ENCODE data around the gene CACNA1E.
"Not testable (repeated sequence)": the region's sequence is repeated elsewhere in the genome, so short reads cannot be mapped to it uniquely, and the experiment has no call there.

Gene CACNA1E

GRCh38 chr1:181807251-181807650 lies 323.9 kb downstream of the CACNA1E start:
- DNase-seq (ENCODE audit: low read depth in 2 of 2), result no peak

DNA sequence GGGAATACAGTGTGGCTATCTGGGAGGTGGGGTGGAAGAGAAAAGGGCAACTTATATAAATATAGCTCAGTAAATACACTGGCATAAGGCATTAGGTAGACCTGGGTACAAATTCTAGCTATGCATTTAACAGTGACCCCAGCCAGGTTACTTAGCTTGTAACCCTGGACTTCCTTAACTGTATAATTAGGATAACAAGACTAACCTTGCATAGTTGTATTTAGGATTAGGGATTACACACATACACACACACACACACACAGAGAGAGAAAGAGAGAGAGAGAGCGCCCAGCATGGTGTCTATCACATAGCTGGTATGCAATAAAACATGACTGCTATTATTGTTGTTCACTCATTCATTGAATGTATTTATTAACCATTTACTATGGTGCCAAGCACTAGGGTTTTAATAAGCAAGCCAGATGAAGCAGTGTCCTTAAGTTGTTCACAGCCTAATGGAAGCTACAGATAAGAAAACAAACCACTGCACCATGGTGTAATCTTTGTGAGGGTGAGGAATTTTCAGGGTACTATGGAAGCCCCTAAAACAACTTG lies 326.8 kb downstream of the CACNA1E start:
- no peak for DNase-seq (ENCODE audit: low read depth in 2 of 2)

DNA sequence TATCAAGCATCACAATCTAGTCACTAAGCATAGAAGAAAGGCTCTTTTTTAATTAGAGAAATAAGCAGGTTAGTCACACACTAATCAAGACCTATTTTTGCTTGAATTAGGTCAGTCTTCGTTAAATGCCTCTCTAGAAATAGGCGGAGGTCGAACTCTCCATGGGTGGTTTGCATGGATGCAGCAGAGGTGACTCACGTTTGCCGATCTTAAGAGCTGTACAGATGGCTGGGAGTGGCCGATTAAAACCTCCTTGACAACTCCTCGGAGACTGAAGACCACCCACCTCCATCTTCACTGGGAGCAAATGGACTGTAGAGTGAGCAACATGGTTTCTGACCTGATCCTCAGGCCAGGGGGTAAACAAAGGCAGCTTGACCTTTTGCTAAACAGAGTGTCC lies 328.9 kb downstream of the CACNA1E start:
- DNase-seq (ENCODE audit: low read depth in 2 of 2), result no peak

- no peak for DNase-seq (ENCODE audit: low read depth in 2 of 2)
Measured at GRCh38 chr1:181813266-181813665, 329.9 kb downstream of the CACNA1E start.

DNA sequence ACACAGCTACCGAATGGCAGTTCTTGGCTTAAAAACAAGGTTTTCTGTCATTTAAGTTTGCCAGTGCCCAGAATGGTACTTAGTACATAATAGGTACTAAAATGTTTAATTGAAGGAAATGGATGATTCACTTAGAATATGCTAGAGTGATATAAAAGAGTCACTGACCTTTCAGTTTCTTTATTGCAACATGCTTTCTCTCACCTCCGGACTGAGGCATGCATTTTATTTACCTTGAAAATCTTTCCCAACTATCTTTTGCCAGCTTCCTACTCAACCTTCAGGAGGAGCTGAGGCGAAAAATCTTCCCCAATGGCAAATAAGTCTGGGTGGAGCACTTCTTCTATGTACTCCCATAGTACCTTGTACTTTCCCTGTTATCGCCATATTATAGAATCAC lies 333.3 kb downstream of the CACNA1E start:
- DNase-seq (ENCODE audit: low read depth in 2 of 2), result no peak

GRCh38 chr1:181817091-181817490 lies 333.8 kb downstream of the CACNA1E start:
- no peak for DNase-seq (ENCODE audit: low read depth in 2 of 2)

DNA sequence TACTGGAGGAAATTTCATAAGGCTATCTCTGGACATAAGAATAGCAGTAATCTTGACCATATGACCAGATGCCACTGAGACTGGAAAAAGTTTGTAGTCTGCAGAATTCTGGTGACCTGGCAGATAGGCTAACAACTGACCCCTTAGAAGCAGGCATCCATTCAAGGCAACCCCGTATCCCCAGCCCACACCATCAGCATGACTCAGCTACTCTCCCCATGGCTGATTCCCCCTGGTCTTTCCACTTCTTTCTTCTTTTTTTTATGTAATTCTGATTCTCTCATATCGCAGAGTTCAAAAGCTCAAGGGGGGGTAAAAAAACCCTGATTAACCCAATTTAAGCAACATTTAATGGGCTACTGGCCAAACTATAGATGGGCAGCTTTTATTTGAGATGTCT lies 335.1 kb downstream of the CACNA1E start:
- DNase-seq (ENCODE audit: low read depth in 2 of 2), result no peak

- no peak for DNase-seq (ENCODE audit: low read depth in 2 of 2)
Measured at GRCh38 chr1:181818943-181819342, 335.6 kb downstream of the CACNA1E start.

DNA sequence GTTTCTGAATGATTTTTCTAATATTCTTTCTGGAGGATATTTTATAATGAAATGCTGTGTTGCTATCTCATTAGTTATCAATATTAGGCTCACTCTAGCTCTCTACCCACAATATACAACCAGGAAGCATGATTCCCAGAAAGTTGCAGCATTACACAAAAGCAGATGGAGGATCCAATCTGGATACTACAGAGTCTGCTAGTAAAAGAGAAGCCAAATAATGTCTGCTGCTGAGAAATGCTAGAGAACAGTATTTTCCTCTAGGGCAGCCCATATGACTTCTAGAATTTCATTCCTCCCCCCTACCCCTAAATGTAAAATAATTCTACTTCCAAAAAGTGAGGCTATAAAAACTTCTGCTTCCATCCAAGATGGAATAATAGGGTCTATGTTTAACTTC lies 338.4 kb downstream of the CACNA1E start:
- no peak for DNase-seq (ENCODE audit: low read depth in 2 of 2)

DNA sequence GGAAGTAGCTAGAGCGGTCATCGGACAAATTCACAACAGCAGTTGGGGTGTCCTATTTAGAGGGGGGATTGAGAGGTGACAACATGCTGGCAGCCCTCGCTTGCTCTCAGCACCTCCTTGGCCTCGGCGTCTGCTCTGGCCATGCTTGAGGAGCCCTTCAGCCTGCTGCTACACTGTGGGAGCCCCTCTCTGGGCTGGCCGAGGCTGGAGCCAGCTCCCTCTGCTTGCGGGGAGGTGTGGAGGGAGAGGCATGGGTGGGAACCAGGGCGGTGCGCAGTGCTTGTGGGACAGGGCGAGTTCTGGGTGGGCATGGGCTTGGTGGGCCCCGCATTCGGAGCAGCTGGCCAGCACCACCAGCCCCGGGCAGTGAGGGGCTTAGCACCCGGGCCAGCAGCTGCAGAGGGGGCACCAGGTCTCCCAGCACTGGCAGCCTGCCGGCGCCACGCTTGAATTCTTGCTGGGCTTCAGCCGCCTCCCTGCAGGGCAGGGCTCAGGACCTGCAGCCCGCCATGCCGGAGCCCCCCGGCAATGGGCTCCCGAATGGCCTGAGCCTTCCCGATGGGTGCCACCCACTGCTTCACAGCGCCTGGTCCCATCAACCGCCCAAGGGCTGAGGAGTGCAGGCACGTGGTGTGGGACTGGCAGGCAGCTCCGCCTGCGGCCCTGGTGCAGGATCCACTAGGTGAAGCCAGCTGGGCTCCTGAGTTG lies 349.0 kb downstream of the CACNA1E start:
- not testable (repeated sequence) for DNase-seq (ENCODE audit: low read depth in 2 of 2)

- DNase-seq (ENCODE audit: low read depth in 2 of 2), result no peak
Measured at GRCh38 chr1:181846001-181846645, 362.8 kb downstream of the CACNA1E start.

DNA sequence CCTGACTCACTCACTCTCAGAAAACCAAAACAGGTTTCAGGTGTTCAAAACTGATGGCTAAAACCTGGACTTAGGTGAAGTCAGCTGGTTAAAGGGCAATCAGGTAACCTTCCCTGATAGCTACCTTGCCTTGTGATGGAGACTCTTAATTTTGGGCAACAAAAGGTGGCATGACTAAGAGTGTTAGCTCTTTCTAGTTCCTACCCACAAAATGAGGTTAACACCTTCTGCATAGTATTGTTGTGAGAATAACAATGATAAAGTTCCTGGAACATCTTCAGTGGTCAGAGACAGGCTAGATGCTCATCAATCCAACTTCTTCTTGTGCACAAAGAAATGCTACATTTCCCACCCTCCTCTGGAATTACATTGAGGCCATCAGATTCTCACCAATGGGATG lies 363.4 kb downstream of the CACNA1E start:
- no peak for DNase-seq (ENCODE audit: low read depth in 2 of 2)

DNA sequence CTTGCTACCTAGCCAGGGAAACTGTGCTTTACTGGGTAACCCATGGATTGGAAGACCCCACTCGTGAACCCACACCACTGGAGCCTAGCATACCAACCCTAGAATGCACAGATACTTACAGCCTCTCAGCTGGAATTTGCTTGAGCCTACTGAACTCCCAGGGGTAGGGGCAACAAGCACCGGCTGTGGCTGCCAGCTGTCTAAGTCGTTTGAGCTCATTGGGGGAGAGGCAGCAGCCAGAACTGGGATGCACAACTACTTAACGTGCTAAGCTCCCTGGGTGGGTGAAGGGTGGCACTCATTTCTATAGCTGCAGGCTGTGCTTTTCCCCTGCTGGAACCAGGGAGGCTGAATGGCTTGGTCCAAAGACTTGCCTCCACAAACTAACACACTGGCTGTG lies 365.8 kb downstream of the CACNA1E start:
- no peak for DNase-seq (ENCODE audit: low read depth in 2 of 2)

- DNase-seq (ENCODE audit: low read depth in 2 of 2), result not testable (repeated sequence)
Measured at GRCh38 chr1:181854212-181854611, 370.9 kb downstream of the CACNA1E start.

- DNase-seq (ENCODE audit: low read depth in 2 of 2), result no peak
Measured at GRCh38 chr1:181855380-181855779, 372.1 kb downstream of the CACNA1E start.
